ENCODE results near the gene ABHD17C.
A peak's percentile ranks its signal among the peaks of the same experiment; 100 is the strongest.

The ABHD17C gene

GRCh38 chr15:80790236-80790635 is 95.1 kb downstream of the ABHD17C start:
- no peak for DNase-seq

- DNase-seq = no peak
Measured at GRCh38 chr15:80791004-80791403, 95.9 kb downstream of the ABHD17C start.

- DNase-seq = no peak
Measured at GRCh38 chr15:80796407-80796806, 101.3 kb downstream of the ABHD17C start.

- DNase-seq = no peak
Measured at GRCh38 chr15:80798911-80799310, 103.8 kb downstream of the ABHD17C start.

- DNase-seq = no peak
Measured at GRCh38 chr15:80800067-80800466, 105.0 kb downstream of the ABHD17C start.

GRCh38 chr15:80801891-80802680 is 107.0 kb downstream of the ABHD17C start:
- no peak for DNase-seq

- DNase-seq = peak; percentile 6 to 9
Measured at GRCh38 chr15:80803580-80804525, 108.7 kb downstream of the ABHD17C start.

- DNase-seq = no peak
Measured at GRCh38 chr15:80804970-80805495, 109.9 kb downstream of the ABHD17C start.
